Loucy (cell line): Measurements from ENCODE around the gene CCDC38.

ENCODE experiments used
- CTCF ChIP-seq: fragments of 200-600 bp; sonication (generic); conservative IDR thresholded peaks from 2 replicates; pipeline ENCODE4 v1.5.1; 2014; ENCODE audit warnings: mild to moderate bottlenecking, antibody characterized with exemption, low read length
- EZH2phosphoT487 ChIP-seq: fragments of 200-600 bp; IDR thresholded peaks from 2 replicates; pipeline ENCODE4 v1.6.1; 2018; ENCODE audit warnings: antibody characterized with exemption, mild to moderate bottlenecking, moderate library complexity, borderline replicate concordance

- TF ChIP-seq CTCF: no peak
- no peak for TF ChIP-seq EZH2phosphoT487
These were observed 38.0 kb upstream of the CCDC38 start for GRCh38 chr12:95980437-95980836.
